Measurements from ENCODE around the gene SPATA12. TPM values are rescaled to one million over a fixed set of nuclear protein-coding genes. Genes with fewer than 3 reads are reported as not detected.

Gene SPATA12
- total RNA-seq, 1 donor from 2014 or later, result not detected

DNA sequence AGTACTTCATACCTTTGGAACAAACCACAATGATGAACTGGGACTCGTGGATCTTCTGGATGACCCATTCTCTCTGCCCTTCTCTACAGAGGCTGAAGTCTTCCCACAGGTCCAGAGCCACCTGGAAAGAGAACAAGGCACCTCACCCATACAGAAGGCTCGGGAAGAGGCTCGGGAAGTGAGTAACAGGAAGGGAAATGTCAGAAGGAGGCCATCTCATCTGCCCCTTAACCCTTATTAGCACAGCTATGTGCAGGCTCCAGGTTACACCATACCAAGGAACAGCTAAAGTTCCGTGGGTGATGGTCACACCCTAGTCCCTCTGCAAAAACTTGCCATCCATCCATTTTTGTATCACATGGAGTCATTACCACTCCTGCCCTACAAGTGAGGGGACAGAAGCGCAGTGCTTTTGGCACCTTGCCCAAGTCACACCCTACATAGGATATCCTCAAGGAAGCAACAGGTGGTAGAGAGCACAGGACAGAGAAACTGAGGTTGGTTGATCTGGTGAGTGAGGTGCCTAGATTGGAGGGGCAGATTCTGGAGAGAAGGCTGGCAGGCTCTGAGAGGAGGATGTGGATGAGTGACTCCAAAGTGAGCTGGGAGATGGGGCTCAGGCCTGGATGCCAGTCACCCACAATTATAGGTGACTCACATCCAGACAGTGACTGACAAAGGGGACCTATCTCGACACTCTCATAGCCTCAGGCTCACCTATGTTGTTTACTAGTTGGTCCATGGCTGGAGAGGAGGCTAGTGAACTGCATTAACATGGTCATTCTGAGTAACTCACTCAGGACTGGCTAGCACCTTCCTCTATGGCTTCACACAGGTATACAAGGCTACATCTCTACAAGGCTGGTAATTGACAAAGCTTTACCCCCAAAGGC is 38.2 kb downstream of the SPATA12 start:
- ATAC-seq (ENCODE audit: poor library complexity) (no peak), DNase-seq (no peak)
- intact Hi-C loops (cut with DNase I), result no loop called here

DNA sequence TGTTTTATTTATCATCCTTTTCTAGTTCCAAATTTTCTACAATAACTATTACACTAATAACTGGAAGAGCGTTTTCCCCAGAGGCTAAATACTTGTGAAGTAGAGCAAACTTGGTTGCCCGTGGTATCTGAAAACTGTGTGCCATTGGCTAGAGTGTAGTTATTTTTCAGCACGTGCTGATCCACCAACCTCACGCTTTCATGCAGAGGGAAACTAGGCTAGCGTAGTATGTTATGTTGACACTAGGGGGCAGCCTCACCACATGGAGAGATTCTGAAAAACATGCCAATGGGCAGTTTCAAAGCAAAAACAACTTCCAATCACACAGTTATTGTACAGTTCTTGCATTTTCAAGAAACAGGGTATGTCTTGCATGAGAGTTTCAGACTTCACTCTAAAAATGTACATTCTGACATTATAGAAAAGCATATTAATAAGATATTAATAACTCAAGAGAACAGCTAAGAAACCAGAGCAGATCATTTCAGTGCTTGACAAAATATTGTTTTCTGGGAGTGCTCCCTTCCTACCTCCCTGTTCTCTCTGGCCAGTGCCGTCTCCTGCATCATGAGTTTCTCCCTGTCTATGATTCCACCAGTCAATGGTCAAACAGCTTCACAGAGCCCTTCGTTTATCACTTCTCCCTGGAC is 39.7 kb downstream of the SPATA12 start:
- intact Hi-C loops (cut with DNase I), result loop anchor here (5.0 kb wide), 1 partner anchor 127 kb away; the partner anchor contains the start of gene APPL1
- DNase-seq, result no peak

DNA sequence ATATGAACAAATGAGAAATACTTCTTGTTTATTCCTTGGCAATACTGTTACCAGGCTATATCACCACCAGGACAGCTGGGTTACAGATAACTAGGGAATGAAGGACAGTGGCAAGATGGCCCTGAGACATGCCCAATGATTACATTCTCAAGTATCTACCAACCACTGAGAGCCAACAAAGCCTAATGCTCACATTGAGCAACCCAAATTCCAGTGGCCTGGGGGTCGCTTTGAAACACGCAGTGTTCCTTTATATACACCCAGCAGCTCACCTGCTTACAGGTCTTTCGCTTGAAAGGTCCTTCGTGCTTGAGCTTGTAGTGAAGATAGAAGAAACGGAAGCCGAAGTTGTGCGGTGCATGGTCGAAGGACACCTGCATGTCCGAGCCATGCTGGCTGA is 45.1 kb downstream of the SPATA12 start:
- DNase-seq (no peak), ATAC-seq (ENCODE audit: poor library complexity) (no peak)
- intact Hi-C loops (cut with DNase I), result no loop called here

More for the DNA sequence above, 39.7 kb downstream of the SPATA12 start:
- peak; percentile 89 for ATAC-seq (ENCODE audit: poor library complexity)

DNA sequence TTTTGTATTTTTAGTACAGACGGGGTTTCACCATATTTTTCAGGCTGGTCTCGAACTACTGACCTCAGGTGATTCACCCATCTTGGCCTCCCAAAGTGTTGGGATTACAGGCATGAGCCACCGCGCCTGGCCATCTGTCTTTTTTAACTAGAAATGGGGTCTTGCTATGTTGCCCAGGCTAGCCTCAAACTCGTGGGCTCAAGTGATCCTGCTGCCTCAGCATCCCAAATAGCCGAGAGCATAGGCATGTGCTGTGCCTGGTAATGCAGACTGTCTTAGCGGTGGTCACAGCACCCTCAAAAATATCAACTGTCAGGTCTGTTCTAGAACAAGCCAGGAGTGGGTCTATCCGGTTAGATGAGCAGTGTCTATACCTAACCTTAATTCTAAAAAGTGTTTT is 48.2 kb downstream of the SPATA12 start:
- intact Hi-C loops (cut with DNase I), result no loop called here
- ATAC-seq (ENCODE audit: poor library complexity) (no peak), DNase-seq (no peak)

DNA sequence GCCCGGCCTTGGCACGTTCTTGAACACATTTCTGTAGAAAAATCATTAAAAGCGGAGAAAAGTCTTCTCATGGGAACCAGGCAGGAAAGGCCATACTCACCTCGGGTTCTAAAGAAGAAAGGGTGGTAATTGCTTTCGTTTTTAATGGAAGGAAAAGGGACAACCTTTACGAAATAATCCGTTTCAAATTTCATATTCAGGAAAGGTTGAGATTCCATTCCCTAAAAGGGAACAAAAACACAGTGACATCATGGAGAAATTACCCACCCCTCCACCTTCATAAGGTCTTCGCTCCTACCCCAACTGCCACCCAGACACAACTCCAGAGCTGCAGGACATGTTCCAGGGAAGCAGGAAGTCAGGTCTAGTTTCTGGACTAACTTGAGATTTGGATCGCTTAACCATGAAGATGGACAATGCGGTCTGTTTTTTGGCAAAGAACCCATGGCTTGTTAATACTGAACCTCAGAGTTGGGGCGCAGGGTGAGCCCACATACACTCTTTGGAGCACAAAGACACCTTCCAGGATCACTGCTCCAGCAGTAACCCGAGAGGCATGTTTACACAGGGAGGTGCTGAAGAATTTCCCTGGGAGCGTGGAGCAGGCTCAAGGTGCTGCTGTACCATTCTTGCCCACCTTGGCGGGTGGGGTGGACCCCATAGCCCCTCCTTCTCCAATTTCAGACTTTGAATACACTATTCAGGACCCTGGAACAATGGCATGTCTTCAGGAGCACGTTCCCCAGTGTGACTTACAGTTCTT is 49.2 kb downstream of the SPATA12 start:
- DNase-seq (no peak), ATAC-seq (ENCODE audit: poor library complexity) (no peak)
- intact Hi-C loops (cut with DNase I), result no loop called here

DNA sequence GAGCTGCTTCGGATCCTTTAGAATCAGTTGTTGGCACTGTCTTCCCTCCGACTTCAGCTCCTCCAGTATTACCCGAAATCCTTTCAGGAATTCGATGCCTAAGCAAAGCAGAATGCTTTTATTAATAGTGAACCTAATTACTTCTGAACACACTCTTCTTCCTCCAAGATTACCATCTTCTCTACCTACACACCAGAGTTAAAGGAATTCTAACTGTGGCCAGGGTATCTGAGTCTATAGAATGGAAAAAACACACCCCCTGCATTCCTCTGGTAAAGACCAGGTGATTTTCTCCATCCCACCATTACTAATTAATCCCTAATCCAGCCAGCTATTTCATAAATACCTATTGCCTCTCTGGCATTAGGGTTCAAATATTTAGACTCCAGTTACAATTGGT is 49.8 kb downstream of the SPATA12 start:
- no peak for ATAC-seq (ENCODE audit: poor library complexity)
- DNase-seq, result no peak
- intact Hi-C loops (cut with DNase I), result no loop called here

DNA sequence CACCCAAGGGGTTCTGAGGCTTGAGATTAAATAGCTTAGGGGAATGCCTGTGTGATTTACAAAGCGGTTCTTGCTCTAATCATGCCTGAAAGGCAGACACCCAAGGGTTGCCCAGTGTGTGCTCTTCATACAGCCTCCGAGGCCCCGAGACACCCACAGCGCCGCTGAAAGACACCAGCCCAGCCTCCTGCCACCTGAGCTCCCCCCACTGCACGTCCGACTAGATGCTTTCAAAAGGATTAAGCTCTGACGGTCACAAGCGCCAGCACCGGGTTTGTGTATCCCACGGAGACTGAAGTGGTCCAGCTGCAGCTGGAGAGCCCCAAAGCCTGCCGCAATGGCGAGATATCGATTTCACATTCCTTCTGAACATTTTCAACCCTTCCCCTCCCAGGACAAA is 50.3 kb downstream of the SPATA12 start:
- intact Hi-C loops (cut with DNase I), result no loop called here
- DNase-seq, result no peak
- ATAC-seq (ENCODE audit: poor library complexity), result no peak

DNA sequence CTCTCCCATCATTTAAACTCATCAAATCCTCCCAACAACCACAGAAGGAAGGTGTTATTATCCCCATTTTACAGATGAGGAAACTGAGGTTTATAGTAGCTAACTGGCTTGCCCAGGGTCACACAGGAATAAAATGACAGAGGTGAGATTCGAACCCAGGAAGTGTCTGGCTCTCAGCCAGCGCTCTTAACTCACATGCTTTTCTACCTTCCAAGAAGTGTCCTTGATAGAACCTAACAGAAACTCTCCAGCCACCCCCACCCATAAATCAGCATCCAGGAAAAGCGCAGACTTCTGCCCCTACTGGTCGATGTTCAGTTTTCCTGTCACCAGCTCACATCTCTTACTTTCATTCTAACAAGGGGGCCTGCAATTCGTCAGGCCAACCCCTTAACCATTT is 51.7 kb downstream of the SPATA12 start:
- ATAC-seq (ENCODE audit: poor library complexity) (no peak), DNase-seq (no peak)
- intact Hi-C loops (cut with DNase I), result no loop called here

DNA sequence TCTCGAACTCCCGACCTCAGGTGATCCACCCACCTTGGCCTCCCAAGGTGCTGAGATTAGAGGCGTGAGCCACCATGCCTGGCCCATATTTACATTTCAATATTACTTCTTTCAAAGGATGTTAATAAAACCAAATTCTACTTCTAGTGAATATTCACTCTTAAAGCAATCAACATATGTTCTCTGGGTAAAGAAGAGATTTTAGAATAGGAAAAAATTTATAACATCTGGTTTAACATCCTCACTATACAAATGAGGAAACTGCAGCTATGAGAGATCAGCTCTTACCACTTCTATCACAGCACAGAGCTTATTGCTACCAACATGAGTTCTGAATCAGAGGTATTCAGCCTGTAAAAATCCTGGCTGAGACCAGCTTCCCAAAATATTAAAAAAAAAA is 56.0 kb downstream of the SPATA12 start:
- ATAC-seq (ENCODE audit: poor library complexity), result no peak
- no peak for DNase-seq
- intact Hi-C loops (cut with DNase I), result no loop called here

DNA sequence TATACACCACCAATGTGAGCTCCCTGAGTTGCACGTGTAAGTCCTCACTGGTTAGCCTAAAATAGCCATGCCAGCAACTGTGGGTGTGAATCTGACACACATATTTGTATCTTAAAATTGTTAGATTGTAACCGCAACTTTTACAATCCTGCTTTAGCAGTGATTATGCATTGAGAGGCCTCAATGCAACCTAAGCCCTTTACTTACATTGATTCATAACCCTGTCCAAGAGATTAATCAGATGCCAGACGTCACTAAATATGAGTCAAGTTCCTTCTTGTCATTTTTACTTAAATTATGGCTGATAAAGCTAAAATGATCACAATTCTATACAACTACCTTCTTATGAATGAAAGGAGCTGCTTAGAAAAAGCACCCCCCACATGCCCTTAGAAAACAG is 57.8 kb downstream of the SPATA12 start:
- ATAC-seq (ENCODE audit: poor library complexity) (no peak), DNase-seq (no peak)
- intact Hi-C loops (cut with DNase I), result no loop called here

DNA sequence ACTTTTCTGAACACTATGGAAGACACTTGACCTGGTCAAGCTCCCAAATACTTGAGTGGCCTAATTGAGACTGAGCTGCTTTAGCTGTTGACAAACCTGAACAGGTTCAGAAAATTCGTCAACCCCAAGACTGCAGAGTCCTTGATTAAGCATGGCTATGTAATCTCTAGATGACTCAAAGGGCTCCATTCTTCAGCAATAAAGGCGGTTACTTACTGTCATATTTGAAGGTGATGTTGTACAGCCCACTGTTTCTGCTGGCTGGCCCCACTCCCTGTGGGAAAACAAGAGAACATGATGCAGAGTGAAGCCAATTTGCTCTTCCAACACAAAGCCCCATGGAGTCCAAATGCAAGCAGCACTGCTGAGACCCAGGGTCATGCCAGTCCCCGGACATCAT is 59.6 kb downstream of the SPATA12 start:
- peak; percentile 66 for ATAC-seq (ENCODE audit: poor library complexity)
- DNase-seq, result no peak
- intact Hi-C loops (cut with DNase I), result no loop called here

DNA sequence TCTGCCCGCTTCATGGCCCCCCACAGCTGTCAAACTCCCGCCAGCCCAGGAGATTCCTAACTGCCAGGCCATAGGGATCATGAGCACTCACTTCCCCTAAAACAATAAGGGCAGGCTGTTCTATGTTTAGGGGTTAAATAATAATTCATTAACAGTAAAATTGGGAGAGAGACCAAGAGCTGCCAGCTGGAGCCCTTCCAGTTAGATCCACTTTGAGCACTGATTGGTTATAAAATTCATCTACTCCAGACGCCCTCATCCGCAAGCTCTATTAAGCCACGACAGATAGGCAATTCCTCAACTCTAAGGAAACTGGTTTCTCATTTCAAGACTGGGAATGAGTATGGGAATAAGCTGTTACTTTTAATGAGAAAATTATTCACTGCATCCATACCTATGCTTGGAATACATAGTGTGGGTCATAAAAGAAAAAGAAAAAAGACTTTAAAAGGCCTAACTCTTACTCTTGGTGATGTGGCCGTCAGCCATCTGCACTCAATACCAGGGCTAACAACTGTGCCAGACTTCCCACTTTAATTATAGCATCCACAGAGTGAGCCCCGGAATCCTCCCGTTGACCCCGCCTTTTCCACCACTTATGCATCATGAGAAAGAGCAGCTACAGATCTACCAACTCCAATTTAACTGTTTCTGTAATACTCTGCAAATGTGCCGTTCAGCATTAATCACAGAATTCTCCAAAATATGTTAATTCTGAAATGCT is 60.1 kb downstream of the SPATA12 start:
- intact Hi-C loops (cut with DNase I), result no loop called here
- ATAC-seq (ENCODE audit: poor library complexity) (peak; percentile 48), DNase-seq (no peak)

Other genes with a start within 250 kb of the SPATA12 start
- gene IL17RD, start 104.7 kb downstream of the SPATA12 start, total RNA-seq, result 5.0 TPM
- gene HESX1, start 139.3 kb downstream of the SPATA12 start, total RNA-seq, result not detected
- gene APPL1, start 167.1 kb downstream of the SPATA12 start, total RNA-seq, result 42.9 TPM
- gene ASB14, start 232.0 kb downstream of the SPATA12 start, total RNA-seq, result 13.4 TPM

All from Right ventricle myocardium superior (tissue), 1 donor.